Measurements from ENCODE around the gene GNAO1.

Gene GNAO1

DNA sequence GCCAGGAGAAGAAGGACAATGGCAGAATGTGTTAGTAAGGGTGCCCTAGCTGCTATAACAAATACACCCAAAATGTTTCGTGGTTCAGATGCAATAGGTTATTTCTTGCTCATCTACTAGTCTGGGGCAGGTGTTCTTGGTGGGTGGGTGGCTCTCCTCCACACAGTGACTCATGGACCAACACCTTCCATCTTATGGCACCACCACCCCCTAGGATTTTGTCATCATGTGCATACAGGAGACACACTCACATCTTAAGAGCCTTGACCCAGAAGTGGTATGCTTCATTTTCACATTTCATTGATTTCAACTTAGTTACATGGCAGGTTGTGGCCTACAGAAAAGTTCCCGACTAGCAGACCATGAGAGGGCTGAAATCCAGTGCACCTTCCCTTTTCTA, 119.4 kb downstream of the GNAO1 start:
- ChIA-PET POLR2A (no interaction called here), CTCF (interaction anchor here (1.0 to 10.6 kb wide), 3 partner anchors 10 to 365 kb away, joined by 3 to 83 read pairs (median 3); no protein-coding TSS in a partner anchor)
- TF ChIP-seq, protein P1, sequence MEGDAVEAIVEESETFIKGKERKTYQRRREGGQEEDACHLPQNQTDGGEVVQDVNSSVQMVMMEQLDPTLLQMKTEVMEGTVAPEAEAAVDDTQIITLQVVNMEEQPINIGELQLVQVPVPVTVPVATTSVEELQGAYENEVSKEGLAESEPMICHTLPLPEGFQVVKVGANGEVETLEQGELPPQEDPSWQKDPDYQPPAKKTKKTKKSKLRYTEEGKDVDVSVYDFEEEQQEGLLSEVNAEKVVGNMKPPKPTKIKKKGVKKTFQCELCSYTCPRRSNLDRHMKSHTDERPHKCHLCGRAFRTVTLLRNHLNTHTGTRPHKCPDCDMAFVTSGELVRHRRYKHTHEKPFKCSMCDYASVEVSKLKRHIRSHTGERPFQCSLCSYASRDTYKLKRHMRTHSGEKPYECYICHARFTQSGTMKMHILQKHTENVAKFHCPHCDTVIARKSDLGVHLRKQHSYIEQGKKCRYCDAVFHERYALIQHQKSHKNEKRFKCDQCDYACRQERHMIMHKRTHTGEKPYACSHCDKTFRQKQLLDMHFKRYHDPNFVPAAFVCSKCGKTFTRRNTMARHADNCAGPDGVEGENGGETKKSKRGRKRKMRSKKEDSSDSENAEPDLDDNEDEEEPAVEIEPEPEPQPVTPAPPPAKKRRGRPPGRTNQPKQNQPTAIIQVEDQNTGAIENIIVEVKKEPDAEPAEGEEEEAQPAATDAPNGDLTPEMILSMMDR (IDR thresholded peaks at IDR 0.05; ENCODE audit: control extremely low read depth, extremely low read depth, low read depth, missing control alignments) = no peak
- DNase-seq (ENCODE audit: extremely low spot score) = no peak

GRCh38 chr16:56311208-56312027, 120.1 kb downstream of the GNAO1 start:
- TF ChIP-seq, protein P1 (IDR thresholded peaks at IDR 0.05; ENCODE audit: control extremely low read depth, extremely low read depth, low read depth, missing control alignments) = no peak
- CTCF ChIA-PET = interaction anchor here (10.6 kb wide), 1 partner anchor 10 kb away, joined by 83 read pairs; no protein-coding TSS in a partner anchor
- DNase-seq (ENCODE audit: extremely low spot score) = no peak
- POLR2A ChIA-PET = no interaction called here

DNA sequence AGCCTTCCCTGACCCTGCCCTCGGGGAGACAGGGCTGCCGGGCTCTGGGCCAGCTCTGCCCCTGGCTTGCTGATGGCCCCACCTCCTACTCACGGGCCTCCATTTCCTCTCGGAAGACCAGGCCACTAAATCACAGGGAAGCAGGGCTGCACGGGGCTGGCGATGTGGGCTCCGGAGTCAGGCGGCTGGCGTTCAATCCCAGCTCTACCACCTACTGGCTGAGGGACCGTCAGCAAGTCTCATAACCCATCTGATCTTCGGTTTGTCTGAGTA, 120.7 kb downstream of the GNAO1 start:
- ChIA-PET CTCF (interaction anchor here (10.6 kb wide), 1 partner anchor 9 kb away, joined by 83 read pairs; no protein-coding TSS in a partner anchor), POLR2A (no interaction called here)
- TF ChIP-seq, protein P1 (IDR thresholded peaks at IDR 0.05; ENCODE audit: control extremely low read depth, extremely low read depth, low read depth, missing control alignments) = no peak
- DNase-seq (ENCODE audit: extremely low spot score) = no peak

DNA sequence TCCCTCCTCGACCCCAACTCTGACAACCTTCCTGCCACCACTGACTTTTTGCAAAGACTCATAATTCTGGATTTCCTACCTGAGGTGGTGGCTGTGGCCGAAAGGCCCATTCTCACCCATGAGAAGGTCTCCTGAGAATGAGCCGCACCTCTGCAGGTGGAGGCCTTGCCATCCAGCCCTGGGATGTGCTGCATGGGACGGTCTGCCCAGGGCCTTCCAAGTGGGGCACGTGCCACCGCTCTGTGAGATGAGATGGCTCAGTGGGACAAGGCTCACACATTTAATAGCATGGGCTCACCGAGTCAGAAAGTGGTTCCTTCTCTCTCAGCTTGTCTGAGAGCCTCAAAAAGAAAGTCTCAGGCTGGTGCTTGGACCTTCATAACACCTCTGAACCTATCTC, 121.3 kb downstream of the GNAO1 start:
- ChIA-PET CTCF (interaction anchor here (10.6 kb wide), 1 partner anchor 8 kb away, joined by 83 read pairs; no protein-coding TSS in a partner anchor), POLR2A (no interaction called here)
- TF ChIP-seq, protein P1 (IDR thresholded peaks at IDR 0.05; ENCODE audit: control extremely low read depth, extremely low read depth, low read depth, missing control alignments) = no peak
- no peak for DNase-seq (ENCODE audit: extremely low spot score)

DNA sequence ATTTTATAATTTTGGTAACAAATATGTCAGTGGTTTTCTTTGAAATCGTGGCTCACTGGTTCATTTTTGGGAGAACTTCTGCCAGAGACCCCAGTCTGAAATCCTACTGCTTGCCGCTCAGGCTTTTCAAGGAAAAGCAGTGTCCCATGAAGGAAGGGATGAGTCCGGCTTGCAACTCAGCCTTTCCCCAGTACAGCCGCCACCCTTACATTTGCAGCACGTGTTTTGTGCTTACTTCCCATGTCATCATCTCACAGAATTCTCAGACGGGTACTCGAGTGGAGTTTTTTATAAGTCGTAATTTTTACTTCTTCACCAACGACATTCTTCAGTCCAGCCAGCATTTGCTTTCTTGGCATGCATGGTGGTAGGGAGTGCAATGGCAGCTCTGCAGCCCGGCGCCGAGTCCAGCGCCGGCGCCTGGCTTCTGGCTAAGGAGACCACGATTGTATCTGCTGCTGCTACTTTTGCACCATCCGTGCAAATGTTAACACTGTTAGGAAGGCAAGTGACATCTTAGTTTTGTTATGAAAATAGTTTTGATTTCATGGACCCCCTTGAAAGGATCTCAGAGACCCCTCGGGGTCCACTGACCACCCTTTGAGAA, 123.1 kb downstream of the GNAO1 start:
- no peak for DNase-seq (ENCODE audit: extremely low spot score)
- TF ChIP-seq, protein P1 (IDR thresholded peaks at IDR 0.05; ENCODE audit: control extremely low read depth, extremely low read depth, low read depth, missing control alignments) = no peak
- CTCF ChIA-PET = interaction anchor here (0.7 kb wide), 1 partner anchor 370 kb away, joined by 3 read pairs; no protein-coding TSS in a partner anchor
- POLR2A ChIA-PET = interaction anchor here (0.6 kb wide), 1 partner anchor 871 kb away, joined by 4 read pairs; no protein-coding TSS in a partner anchor

DNA sequence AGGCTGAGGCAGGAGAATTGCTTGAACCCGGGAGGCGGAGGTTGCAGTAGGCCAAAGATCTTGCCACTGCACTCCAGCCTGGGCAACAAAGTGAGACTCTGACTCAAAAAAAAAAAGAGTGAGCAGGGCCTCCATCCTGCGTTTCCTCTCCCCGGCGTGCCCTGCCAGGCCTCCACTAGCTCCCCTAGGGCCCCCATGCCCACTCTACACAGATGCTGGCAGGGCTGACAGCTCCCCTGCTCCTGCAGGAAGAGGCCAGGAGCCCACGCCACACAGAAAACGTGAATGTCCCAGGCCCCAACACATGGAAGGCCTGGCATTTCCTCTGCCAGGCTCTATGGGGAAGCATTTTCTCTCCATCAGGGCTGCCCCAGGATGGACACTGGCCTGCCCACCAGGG, 124.7 kb downstream of the GNAO1 start:
- CTCF ChIA-PET = interaction anchor here (1.0 kb wide), 1 partner anchor 369 kb away, joined by 4 read pairs; no protein-coding TSS in a partner anchor

More for the DNA sequence above, 124.7 kb downstream of the GNAO1 start:
- TF ChIP-seq, protein P1 (IDR thresholded peaks at IDR 0.05; ENCODE audit: control extremely low read depth, extremely low read depth, low read depth, missing control alignments) = no peak
- POLR2A ChIA-PET = no interaction called here
- DNase-seq (ENCODE audit: extremely low spot score) = no peak
